PC-9 (cell line): ENCODE data around the gene COL4A1.

ENCODE experiments used
- EZH2 ChIP-seq: fragments of 200-600 bp; sonication (generic); IDR thresholded peaks from 2 replicates; pipeline ENCODE4 v1.8.0; 2017; ENCODE audit warnings: antibody characterized with exemption, low read depth
- TF ChIP-seq, protein P1 (sequence below): fragments of 200-600 bp; sonication (generic); conservative IDR thresholded peaks from 2 replicates; pipeline ENCODE4 v1.6.1; 2017; ENCODE audit warnings: mixed run types, antibody characterized with exemption, mild to moderate bottlenecking, moderate library complexity

DNA sequence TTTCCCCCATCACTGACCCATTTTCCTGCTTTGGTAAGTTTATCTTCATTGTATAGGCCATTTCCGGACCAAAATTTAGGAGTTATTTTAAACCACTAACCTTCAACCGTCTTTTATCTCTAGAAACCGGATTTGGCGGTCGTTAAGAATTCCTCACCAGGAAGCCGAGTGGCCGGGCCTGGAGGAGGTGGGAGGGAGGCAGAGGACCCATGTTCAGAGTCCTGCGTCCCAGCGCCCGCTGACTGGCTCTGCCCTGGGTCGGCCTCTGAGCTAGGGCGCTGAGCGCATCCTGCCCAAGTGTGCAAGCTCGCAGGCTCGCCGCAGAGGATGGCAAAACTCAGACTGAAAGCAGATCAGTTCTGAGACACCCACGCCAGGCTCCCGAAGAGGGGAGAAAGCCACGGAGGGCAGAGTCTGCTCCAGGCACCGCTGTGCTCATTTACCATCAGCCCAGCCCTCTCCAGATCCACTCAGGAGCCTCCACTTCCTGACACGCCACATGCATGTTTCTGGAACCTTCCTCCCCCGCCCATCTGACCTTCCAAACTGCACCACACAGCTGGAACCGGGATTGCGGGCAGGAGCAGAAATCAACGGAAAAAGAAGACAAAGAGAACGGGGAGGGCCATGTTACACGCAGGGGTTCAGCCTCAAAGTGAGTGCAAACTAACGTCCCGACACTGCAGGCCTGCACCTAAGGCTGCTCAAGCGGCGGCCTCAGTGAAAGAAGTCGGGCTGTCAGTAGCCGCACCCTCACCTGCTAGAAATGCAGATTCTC lies 8.3 kb downstream of the COL4A1 start:
- TF ChIP-seq, protein P1, sequence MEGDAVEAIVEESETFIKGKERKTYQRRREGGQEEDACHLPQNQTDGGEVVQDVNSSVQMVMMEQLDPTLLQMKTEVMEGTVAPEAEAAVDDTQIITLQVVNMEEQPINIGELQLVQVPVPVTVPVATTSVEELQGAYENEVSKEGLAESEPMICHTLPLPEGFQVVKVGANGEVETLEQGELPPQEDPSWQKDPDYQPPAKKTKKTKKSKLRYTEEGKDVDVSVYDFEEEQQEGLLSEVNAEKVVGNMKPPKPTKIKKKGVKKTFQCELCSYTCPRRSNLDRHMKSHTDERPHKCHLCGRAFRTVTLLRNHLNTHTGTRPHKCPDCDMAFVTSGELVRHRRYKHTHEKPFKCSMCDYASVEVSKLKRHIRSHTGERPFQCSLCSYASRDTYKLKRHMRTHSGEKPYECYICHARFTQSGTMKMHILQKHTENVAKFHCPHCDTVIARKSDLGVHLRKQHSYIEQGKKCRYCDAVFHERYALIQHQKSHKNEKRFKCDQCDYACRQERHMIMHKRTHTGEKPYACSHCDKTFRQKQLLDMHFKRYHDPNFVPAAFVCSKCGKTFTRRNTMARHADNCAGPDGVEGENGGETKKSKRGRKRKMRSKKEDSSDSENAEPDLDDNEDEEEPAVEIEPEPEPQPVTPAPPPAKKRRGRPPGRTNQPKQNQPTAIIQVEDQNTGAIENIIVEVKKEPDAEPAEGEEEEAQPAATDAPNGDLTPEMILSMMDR: no peak
- no peak for TF ChIP-seq EZH2
